HG03439 (cell line): Measurements from ENCODE around the gene SOS1.

Source experiments
- ATAC-seq: cut with Tn5 transposase; IDR thresholded peaks from one replicate; pipeline ENCODE4 v1.9.1; 2021; ENCODE audit warnings: mild to moderate bottlenecking, moderate library complexity; ENCODE audit not compliant: unreplicated experiment

Gene SOS1

GRCh38 chr2:38935568-38936172, 185.2 kb downstream of the SOS1 start:
- ATAC-seq: no peak

- no peak for ATAC-seq
Measured at GRCh38 chr2:38934742-38935141, 186.1 kb downstream of the SOS1 start.

- no peak for ATAC-seq
Measured at GRCh38 chr2:38933653-38934052, 187.2 kb downstream of the SOS1 start.

GRCh38 chr2:38932586-38932985, 188.3 kb downstream of the SOS1 start:
- ATAC-seq: no peak
